Neural crest cell (in vitro differentiated cells): Measurements from ENCODE around the gene MEP1A. TPM values are rescaled to one million over a fixed set of nuclear protein-coding genes. Genes with fewer than 3 reads are reported as not detected.
"Not testable (repeated sequence)": the region's sequence is repeated elsewhere in the genome, so short reads cannot be mapped to it uniquely, and the experiment has no call there.

ENCODE experiments used
- DNase-seq: peaks from one replicate; pipeline ENCODE4 v3.0.0; 2021; ENCODE audit warnings: low read depth, mixed read lengths, low spot score
- H3K27ac Mint-ChIP-seq: one replicate; pipeline ENCODE4 v1.8.0; 2021; ENCODE audit warnings: mild to moderate bottlenecking, mixed read lengths; ENCODE audit not compliant: unreplicated experiment
- H3K27me3 Mint-ChIP-seq: 2 replicates; pipeline ENCODE4 v1.8.0; 2021; ENCODE audit warnings: low read depth, mild to moderate bottlenecking, mixed read lengths
- H3K36me3 Mint-ChIP-seq: 2 replicates; pipeline ENCODE4 v1.8.0; 2021; ENCODE audit warnings: low read depth, mild to moderate bottlenecking, mixed read lengths
- H3K4me1 Mint-ChIP-seq: 2 replicates; pipeline ENCODE4 v1.8.0; 2021; ENCODE audit warnings: mixed read lengths
- H3K4me3 Mint-ChIP-seq: one replicate; pipeline ENCODE4 v1.8.0; 2021; ENCODE audit warnings: mild to moderate bottlenecking, mixed read lengths
- H3K9me3 Mint-ChIP-seq: 2 replicates; pipeline ENCODE4 v1.8.0; 2021; ENCODE audit warnings: mixed read lengths
- total RNA-seq: library from RNA; stranded (reverse); gene quantifications from 2 replicates; pipeline ENCODE4 v1.2.1, GENCODE V29; 2021
- TF ChIP-seq, protein P1 (sequence below): fragments of 200-600 bp; sonication (generic); conservative IDR thresholded peaks from 2 replicates; pipeline ENCODE4 v1.5.0; 2021; ENCODE audit warnings: antibody characterized with exemption, mild to moderate bottlenecking

The MEP1A gene
- total RNA-seq, 1 donor from 2014 or later = not detected

GRCh38 chr6:46838033-46838432 lies 44.8 kb downstream of the MEP1A start:
- peaks cover 11% of the 10 kb centered on the region for H3K9me3 Mint-ChIP-seq
- no peak for DNase-seq
- no peaks in the 10 kb centered on the region for H3K4me1 Mint-ChIP-seq
- TF ChIP-seq, protein P1, sequence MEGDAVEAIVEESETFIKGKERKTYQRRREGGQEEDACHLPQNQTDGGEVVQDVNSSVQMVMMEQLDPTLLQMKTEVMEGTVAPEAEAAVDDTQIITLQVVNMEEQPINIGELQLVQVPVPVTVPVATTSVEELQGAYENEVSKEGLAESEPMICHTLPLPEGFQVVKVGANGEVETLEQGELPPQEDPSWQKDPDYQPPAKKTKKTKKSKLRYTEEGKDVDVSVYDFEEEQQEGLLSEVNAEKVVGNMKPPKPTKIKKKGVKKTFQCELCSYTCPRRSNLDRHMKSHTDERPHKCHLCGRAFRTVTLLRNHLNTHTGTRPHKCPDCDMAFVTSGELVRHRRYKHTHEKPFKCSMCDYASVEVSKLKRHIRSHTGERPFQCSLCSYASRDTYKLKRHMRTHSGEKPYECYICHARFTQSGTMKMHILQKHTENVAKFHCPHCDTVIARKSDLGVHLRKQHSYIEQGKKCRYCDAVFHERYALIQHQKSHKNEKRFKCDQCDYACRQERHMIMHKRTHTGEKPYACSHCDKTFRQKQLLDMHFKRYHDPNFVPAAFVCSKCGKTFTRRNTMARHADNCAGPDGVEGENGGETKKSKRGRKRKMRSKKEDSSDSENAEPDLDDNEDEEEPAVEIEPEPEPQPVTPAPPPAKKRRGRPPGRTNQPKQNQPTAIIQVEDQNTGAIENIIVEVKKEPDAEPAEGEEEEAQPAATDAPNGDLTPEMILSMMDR = no peak
- H3K27ac Mint-ChIP-seq = no peak overlapping the region
- no peak overlapping the region for H3K4me3 Mint-ChIP-seq
- peaks cover 6% of the 10 kb centered on the region for H3K36me3 Mint-ChIP-seq
- H3K27me3 Mint-ChIP-seq = no peaks in the 10 kb centered on the region

DNA sequence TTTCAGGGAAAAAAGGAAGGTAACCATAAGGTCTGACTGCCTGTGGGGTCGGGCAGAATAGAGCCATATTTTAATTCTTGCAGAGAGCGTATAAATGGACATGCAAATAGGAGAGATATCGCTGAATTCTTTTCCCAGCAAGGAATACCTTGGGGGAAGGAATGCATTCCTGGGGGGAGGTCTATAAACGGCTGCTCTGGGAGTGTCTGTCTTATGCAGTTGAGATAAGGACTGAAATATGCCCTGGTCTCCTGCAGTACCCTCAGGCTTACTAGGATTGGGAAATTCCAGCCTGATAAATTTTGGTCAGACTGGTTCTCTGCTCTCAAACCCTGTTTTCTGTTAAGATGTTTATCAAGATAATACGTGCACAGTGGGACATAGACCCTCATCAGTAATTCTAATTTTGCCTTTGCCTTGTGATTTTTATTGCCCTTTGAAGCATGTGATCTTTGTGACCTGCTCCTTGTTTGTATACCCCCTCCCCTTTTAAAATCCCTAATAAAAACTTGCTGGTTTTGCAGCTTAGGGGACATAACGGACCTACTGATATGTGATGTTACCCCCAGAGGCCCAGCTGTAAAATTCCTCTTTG lies 49.2 kb downstream of the MEP1A start:
- H3K27ac Mint-ChIP-seq, H3K4me1 Mint-ChIP-seq, H3K27me3 Mint-ChIP-seq, H3K36me3 Mint-ChIP-seq, DNase-seq, H3K4me3 Mint-ChIP-seq: not testable (repeated sequence)
- peaks cover 10% of the 10 kb centered on the region for H3K9me3 Mint-ChIP-seq

GRCh38 chr6:46845126-46845525 lies 51.9 kb downstream of the MEP1A start:
- DNase-seq = no peak
- Mint-ChIP-seq H3K27me3 (peaks cover 21% of the 10 kb centered on the region), H3K4me3 (no peak overlapping the region), H3K27ac (no peak overlapping the region), H3K36me3 (peaks cover 7% of the 10 kb centered on the region), H3K4me1 (peaks cover 7% of the 10 kb centered on the region), H3K9me3 (peaks cover 10% of the 10 kb centered on the region)
- TF ChIP-seq, protein P1 = no peak

DNA sequence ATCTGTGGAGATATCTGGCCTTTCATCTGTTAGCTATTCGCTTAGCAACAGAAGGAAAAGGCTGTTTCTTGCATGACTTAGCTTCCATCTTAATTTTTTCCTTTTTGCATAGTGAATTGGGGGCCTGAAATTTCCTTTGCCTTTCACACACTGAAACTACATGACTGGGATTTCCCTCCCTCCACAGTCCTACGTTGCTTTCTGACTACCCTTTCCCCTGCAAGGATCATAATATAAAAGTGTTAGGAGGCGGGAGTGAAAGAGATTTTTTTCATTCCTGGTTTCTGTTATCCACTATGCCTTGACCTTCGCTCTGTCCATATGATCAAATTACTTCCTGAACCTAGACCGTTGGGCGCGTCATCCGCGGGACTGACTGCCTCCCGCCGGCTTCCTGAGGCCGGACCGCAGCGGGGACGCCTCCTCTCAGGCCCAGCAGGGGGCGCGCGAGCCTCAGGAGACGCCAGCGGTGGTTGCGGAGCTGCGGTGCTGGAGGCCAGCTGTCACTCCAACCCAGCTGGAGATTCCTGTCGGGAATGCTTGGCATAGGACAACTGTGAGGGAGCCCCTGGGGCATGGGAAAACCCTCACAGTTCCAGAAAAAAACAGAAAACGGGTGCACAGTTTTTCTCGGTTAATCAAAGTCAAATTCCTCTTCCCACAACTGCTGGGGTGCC lies 55.6 kb downstream of the MEP1A start:
- Mint-ChIP-seq H3K9me3 (no peaks in the 10 kb centered on the region), H3K27ac (no peak overlapping the region), H3K27me3 (peaks cover 21% of the 10 kb centered on the region), H3K4me1 (peaks cover 7% of the 10 kb centered on the region), H3K4me3 (no peak overlapping the region), H3K36me3 (no peaks in the 10 kb centered on the region)
- DNase-seq = peak; percentile 90
- TF ChIP-seq, protein P1 = peak; percentile 99

- peaks cover 7% of the 10 kb centered on the region for H3K4me1 Mint-ChIP-seq
- no peak overlapping the region for H3K4me3 Mint-ChIP-seq
- no peak for DNase-seq
- H3K36me3 Mint-ChIP-seq = no peaks in the 10 kb centered on the region
- H3K27me3 Mint-ChIP-seq = peaks cover 21% of the 10 kb centered on the region
- H3K9me3 Mint-ChIP-seq = no peaks in the 10 kb centered on the region
- TF ChIP-seq, protein P1 = no peak
- H3K27ac Mint-ChIP-seq = no peak overlapping the region
Measured at GRCh38 chr6:46849361-46849690, 56.1 kb downstream of the MEP1A start.

- H3K4me1 Mint-ChIP-seq = peaks cover 7% of the 10 kb centered on the region
- H3K27ac Mint-ChIP-seq = peak overlapping the region; percentile 32
- TF ChIP-seq, protein P1 = no peak
- DNase-seq = no peak
- H3K4me3 Mint-ChIP-seq = no peak overlapping the region
- no peaks in the 10 kb centered on the region for H3K36me3 Mint-ChIP-seq
- H3K9me3 Mint-ChIP-seq = no peaks in the 10 kb centered on the region
- H3K27me3 Mint-ChIP-seq = peaks cover 21% of the 10 kb centered on the region
Measured at GRCh38 chr6:46850792-46851191, 57.6 kb downstream of the MEP1A start.

- not testable (repeated sequence) for H3K36me3 Mint-ChIP-seq, H3K4me1 Mint-ChIP-seq, DNase-seq, H3K9me3 Mint-ChIP-seq, H3K4me3 Mint-ChIP-seq, H3K27ac Mint-ChIP-seq
- H3K27me3 Mint-ChIP-seq = peaks cover 21% of the 10 kb centered on the region
Measured at GRCh38 chr6:46851576-46851975, 58.4 kb downstream of the MEP1A start.
